ENCODE measurements around the gene PADI4. TPM values are rescaled to one million over a fixed set of nuclear protein-coding genes. Genes with fewer than 3 reads are reported as not detected.
"Not testable (repeated sequence)": the region's sequence is repeated elsewhere in the genome, so short reads cannot be mapped to it uniquely, and the experiment has no call there.

Gene PADI4
- total RNA-seq, 1 experiment from 2014 or later = not detected

- CTCF ChIA-PET = no interaction called here
- no TSS peak for BruUV-seq (replicated peaks)
Observed at GRCh38 chr1:17403081-17403480, 95.1 kb downstream of the PADI4 start.

GRCh38 chr1:17404034-17404684 lies 96.2 kb downstream of the PADI4 start:
- intact Hi-C loops (cut with micrococcal nuclease; ENCODE audit: unreplicated experiment) = loop anchor here (10.0 kb wide), 1 partner anchor 169 kb away; no protein-coding TSS in a partner anchor
- DNase-seq = no peak
- no peaks in the 10 kb centered on the region for H3K27me3 Mint-ChIP-seq (ENCODE audit: unreplicated experiment)
- TF ChIP-seq, protein P1, sequence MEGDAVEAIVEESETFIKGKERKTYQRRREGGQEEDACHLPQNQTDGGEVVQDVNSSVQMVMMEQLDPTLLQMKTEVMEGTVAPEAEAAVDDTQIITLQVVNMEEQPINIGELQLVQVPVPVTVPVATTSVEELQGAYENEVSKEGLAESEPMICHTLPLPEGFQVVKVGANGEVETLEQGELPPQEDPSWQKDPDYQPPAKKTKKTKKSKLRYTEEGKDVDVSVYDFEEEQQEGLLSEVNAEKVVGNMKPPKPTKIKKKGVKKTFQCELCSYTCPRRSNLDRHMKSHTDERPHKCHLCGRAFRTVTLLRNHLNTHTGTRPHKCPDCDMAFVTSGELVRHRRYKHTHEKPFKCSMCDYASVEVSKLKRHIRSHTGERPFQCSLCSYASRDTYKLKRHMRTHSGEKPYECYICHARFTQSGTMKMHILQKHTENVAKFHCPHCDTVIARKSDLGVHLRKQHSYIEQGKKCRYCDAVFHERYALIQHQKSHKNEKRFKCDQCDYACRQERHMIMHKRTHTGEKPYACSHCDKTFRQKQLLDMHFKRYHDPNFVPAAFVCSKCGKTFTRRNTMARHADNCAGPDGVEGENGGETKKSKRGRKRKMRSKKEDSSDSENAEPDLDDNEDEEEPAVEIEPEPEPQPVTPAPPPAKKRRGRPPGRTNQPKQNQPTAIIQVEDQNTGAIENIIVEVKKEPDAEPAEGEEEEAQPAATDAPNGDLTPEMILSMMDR (IDR thresholded peaks at IDR 0.05; ENCODE audit: unreplicated experiment) = no peak
- no peak overlapping the region for H3K27ac Mint-ChIP-seq (ENCODE audit: unreplicated experiment)
- peaks cover 40% of the 10 kb centered on the region for H3K36me3 Mint-ChIP-seq (ENCODE audit: insufficient read depth, unreplicated experiment)
- H3K4me1 Mint-ChIP-seq (ENCODE audit: low read depth, unreplicated experiment) = no peaks in the 10 kb centered on the region
- H3K4me3 Mint-ChIP-seq (ENCODE audit: low read depth, unreplicated experiment) = no peak overlapping the region
- no peaks in the 10 kb centered on the region for H3K9me3 Mint-ChIP-seq (ENCODE audit: low read depth, unreplicated experiment)
- BruUV-seq (replicated peaks) = no TSS peak
- CTCF ChIA-PET = no interaction called here

More at GRCh38 chr1:17403081-17403480, 95.1 kb downstream of the PADI4 start:
- peaks cover 29% of the 10 kb centered on the region for H3K36me3 Mint-ChIP-seq (ENCODE audit: insufficient read depth, unreplicated experiment)
- intact Hi-C loops (cut with micrococcal nuclease; ENCODE audit: unreplicated experiment) = loop anchor here (10.0 kb wide), 1 partner anchor 168 kb away; no protein-coding TSS in a partner anchor
- H3K9me3 Mint-ChIP-seq (ENCODE audit: low read depth, unreplicated experiment) = no peaks in the 10 kb centered on the region
- no peak overlapping the region for H3K4me3 Mint-ChIP-seq (ENCODE audit: low read depth, unreplicated experiment)
- TF ChIP-seq, protein P1 (IDR thresholded peaks at IDR 0.05; ENCODE audit: unreplicated experiment) = no peak
- no peak for DNase-seq
- H3K4me1 Mint-ChIP-seq (ENCODE audit: low read depth, unreplicated experiment) = no peaks in the 10 kb centered on the region
- H3K27ac Mint-ChIP-seq (ENCODE audit: unreplicated experiment) = no peak overlapping the region
- H3K27me3 Mint-ChIP-seq (ENCODE audit: unreplicated experiment) = no peaks in the 10 kb centered on the region

- no peaks in the 10 kb centered on the region for H3K9me3 Mint-ChIP-seq (ENCODE audit: low read depth, unreplicated experiment)
- no peaks in the 10 kb centered on the region for H3K4me1 Mint-ChIP-seq (ENCODE audit: low read depth, unreplicated experiment)
- peaks cover 46% of the 10 kb centered on the region for H3K36me3 Mint-ChIP-seq (ENCODE audit: insufficient read depth, unreplicated experiment)
- H3K27ac Mint-ChIP-seq (ENCODE audit: unreplicated experiment) = no peak overlapping the region
- no peak for DNase-seq
- BruUV-seq (replicated peaks) = no TSS peak
- intact Hi-C loops (cut with micrococcal nuclease; ENCODE audit: unreplicated experiment) = loop anchor here (5.0 to 10.0 kb wide), 2 partner anchors 170 to 278 kb away; no protein-coding TSS in a partner anchor
- no peak overlapping the region for H3K4me3 Mint-ChIP-seq (ENCODE audit: low read depth, unreplicated experiment)
- TF ChIP-seq, protein P1 (IDR thresholded peaks at IDR 0.05; ENCODE audit: unreplicated experiment) = no peak
- H3K27me3 Mint-ChIP-seq (ENCODE audit: unreplicated experiment) = no peaks in the 10 kb centered on the region
- CTCF ChIA-PET = no interaction called here
Observed at GRCh38 chr1:17404820-17405219, 96.8 kb downstream of the PADI4 start.

- TF ChIP-seq, protein P1 (IDR thresholded peaks at IDR 0.05; ENCODE audit: unreplicated experiment) = peak; percentile 50
- no peaks in the 10 kb centered on the region for H3K9me3 Mint-ChIP-seq (ENCODE audit: low read depth, unreplicated experiment)
- peak; percentile 72 for DNase-seq
- intact Hi-C loops (cut with micrococcal nuclease; ENCODE audit: unreplicated experiment) = loop anchor here (2.0 to 10.0 kb wide), 3 partner anchors 171 to 347 kb away; no protein-coding TSS in a partner anchor
- H3K36me3 Mint-ChIP-seq (ENCODE audit: insufficient read depth, unreplicated experiment) = peaks cover 57% of the 10 kb centered on the region
- H3K4me1 Mint-ChIP-seq (ENCODE audit: low read depth, unreplicated experiment) = no peaks in the 10 kb centered on the region
- no peaks in the 10 kb centered on the region for H3K27me3 Mint-ChIP-seq (ENCODE audit: unreplicated experiment)
- BruUV-seq (replicated peaks) = no TSS peak
- no peak overlapping the region for H3K27ac Mint-ChIP-seq (ENCODE audit: unreplicated experiment)
- H3K4me3 Mint-ChIP-seq (ENCODE audit: low read depth, unreplicated experiment) = no peak overlapping the region
- CTCF ChIA-PET = no interaction called here
Observed at GRCh38 chr1:17405898-17406759, 98.1 kb downstream of the PADI4 start.

DNA sequence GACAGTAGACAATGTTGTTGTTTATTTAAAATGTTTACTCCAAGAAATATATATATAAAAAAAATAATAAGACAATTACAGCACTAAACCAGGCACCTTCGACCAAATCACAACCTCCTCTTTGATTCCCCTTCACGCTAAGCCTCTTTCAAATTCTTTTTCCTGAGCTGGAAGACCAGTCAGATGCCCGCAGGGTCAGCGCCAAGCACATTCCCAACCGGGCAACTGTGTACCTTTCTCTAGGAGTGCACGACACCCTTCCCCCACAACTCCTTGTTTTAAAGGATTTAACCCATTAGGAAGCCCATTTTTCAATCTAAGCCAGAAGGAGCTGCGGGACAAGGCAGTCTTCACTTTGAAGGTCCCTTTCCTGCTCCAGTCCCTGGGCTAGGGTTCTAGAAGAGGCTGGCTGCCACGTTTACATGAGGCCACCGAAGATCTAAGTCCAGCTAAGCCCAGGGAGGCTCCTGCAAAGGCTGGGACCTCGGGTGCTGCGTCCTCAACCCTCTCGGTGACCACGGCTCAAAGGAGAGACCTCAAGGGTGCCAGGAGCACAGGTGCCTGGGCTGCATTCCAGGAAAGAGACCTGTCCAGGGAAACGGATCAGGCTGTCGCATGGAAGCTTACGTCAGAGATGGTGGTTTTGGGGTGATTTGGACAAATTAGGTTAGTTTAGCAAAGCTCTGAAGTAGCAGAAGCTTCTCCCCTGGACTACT lies 98.9 kb downstream of the PADI4 start:
- H3K4me3 Mint-ChIP-seq (ENCODE audit: low read depth, unreplicated experiment); DNase-seq; H3K4me1 Mint-ChIP-seq (ENCODE audit: low read depth, unreplicated experiment); H3K27ac Mint-ChIP-seq (ENCODE audit: unreplicated experiment); CTCF ChIA-PET; H3K9me3 Mint-ChIP-seq (ENCODE audit: low read depth, unreplicated experiment); BruUV-seq (replicated peaks); H3K27me3 Mint-ChIP-seq (ENCODE audit: unreplicated experiment): not testable (repeated sequence)
- H3K36me3 Mint-ChIP-seq (ENCODE audit: insufficient read depth, unreplicated experiment) = peaks cover 62% of the 10 kb centered on the region
- intact Hi-C loops (cut with micrococcal nuclease; ENCODE audit: unreplicated experiment) = loop anchor here (2.0 to 10.0 kb wide), 3 partner anchors 172 to 348 kb away; no protein-coding TSS in a partner anchor
